HG03520 (cell line): ENCODE data around the gene UBAC1.

ENCODE experiments used
- ATAC-seq: cut with Tn5 transposase; IDR thresholded peaks from one replicate; pipeline ENCODE4 v1.9.1; 2021; ENCODE audit warnings: mild to moderate bottlenecking, moderate library complexity; ENCODE audit not compliant: unreplicated experiment

The UBAC1 gene

GRCh38 chr9:135993765-135994500 is 32.8 kb upstream of the UBAC1 start:
- no peak for ATAC-seq

- no peak for ATAC-seq
Measured at GRCh38 chr9:135993409-135993742, 32.2 kb upstream of the UBAC1 start.

GRCh38 chr9:135992486-135993408 is 31.6 kb upstream of the UBAC1 start:
- ATAC-seq = no peak

- ATAC-seq = no peak
Measured at GRCh38 chr9:135991771-135992170, 30.6 kb upstream of the UBAC1 start.

GRCh38 chr9:135990468-135991429 is 29.6 kb upstream of the UBAC1 start:
- ATAC-seq = no peak

- no peak for ATAC-seq
Measured at GRCh38 chr9:135989722-135990467, 28.7 kb upstream of the UBAC1 start.

- ATAC-seq = no peak
Measured at GRCh38 chr9:135989157-135989556, 28.0 kb upstream of the UBAC1 start.

GRCh38 chr9:135988493-135988892 is 27.3 kb upstream of the UBAC1 start:
- no peak for ATAC-seq

- ATAC-seq = no peak
Measured at GRCh38 chr9:135987838-135988404, 26.7 kb upstream of the UBAC1 start.

GRCh38 chr9:135986605-135987004 is 25.4 kb upstream of the UBAC1 start:
- ATAC-seq = no peak

- no peak for ATAC-seq
Measured at GRCh38 chr9:135985889-135986288, 24.7 kb upstream of the UBAC1 start.

- ATAC-seq = no peak
Measured at GRCh38 chr9:135985459-135985774, 24.2 kb upstream of the UBAC1 start.

GRCh38 chr9:135984072-135984710 is 23.0 kb upstream of the UBAC1 start:
- no peak for ATAC-seq

- no peak for ATAC-seq
Measured at GRCh38 chr9:135983208-135984071, 22.3 kb upstream of the UBAC1 start.

GRCh38 chr9:135982499-135983207 is 21.5 kb upstream of the UBAC1 start:
- ATAC-seq = no peak

- ATAC-seq = no peak
Measured at GRCh38 chr9:135980926-135981630, 19.9 kb upstream of the UBAC1 start.

GRCh38 chr9:135979547-135980166 is 18.5 kb upstream of the UBAC1 start:
- no peak for ATAC-seq
